ENCODE data around the gene BRAF.
A peak's percentile ranks its signal among the peaks of the same experiment; 100 is the strongest.

BRAF gene

DNA sequence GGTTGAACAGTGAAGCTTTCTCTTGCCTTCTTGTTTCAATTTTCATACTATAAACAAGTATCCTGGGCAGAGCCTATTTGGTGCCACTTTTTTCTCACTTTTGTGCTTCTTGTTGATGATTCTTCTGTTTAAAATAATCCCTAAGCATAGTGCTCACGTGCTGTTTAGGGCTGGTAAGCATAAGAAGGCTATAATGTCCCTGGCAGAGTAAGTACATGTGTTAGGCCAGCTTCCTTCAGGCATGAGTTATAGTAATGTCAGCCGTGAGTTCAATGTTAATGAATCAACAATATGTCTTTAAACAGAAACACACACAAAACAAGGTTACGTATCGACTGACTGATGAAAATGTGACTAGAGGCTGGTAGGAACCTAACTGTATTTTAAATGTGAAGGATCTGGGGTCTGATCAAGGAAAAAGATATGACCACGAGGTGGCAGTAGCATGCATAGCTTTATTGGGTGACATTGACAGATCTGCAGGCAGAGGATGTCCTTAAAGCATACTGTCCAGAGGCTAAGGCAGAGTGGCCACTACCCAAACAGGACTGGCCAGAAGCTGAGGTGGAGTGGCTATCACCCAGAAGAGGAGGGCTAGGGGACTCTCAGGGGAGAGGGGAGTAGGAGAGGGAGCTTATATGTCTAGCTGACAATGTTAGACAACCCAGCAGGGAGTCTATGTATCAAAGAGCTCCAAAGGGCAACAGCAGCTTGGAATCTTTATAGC is 113.7 kb downstream of the BRAF start:
- H3K9me2 ChIP-seq (ENCODE audit: low read depth, low read length) = no peaks in the 10 kb centered on the region
- no peak overlapping the region for H3K27ac ChIP-seq (ENCODE audit: low read depth, low read length, poor library complexity, severe bottlenecking)
- H3K27me3 ChIP-seq (ENCODE audit: insufficient read depth, low read length) = no peaks in the 10 kb centered on the region
- H3K4me2 ChIP-seq (ENCODE audit: low read length) = no peak overlapping the region
- no peaks in the 10 kb centered on the region for H4K20me1 ChIP-seq (ENCODE audit: insufficient read depth, low read length)
- H3K36me3 ChIP-seq (ENCODE audit: insufficient read depth, low read length) = peaks cover 2% of the 10 kb centered on the region; the same call in 1 of the 2 replicates
- no peak overlapping the region for H3K9ac ChIP-seq (ENCODE audit: low read length)
- no peaks in the 10 kb centered on the region for H3K4me1 ChIP-seq (ENCODE audit: insufficient read depth, low read length, severe bottlenecking)
- H3K9me3 ChIP-seq (ENCODE audit: low read length) = no peaks in the 10 kb centered on the region
- no peak overlapping the region for H3K4me3 ChIP-seq (ENCODE audit: low read depth, low read length, poor library complexity, severe bottlenecking)
- TF ChIP-seq, protein P1, sequence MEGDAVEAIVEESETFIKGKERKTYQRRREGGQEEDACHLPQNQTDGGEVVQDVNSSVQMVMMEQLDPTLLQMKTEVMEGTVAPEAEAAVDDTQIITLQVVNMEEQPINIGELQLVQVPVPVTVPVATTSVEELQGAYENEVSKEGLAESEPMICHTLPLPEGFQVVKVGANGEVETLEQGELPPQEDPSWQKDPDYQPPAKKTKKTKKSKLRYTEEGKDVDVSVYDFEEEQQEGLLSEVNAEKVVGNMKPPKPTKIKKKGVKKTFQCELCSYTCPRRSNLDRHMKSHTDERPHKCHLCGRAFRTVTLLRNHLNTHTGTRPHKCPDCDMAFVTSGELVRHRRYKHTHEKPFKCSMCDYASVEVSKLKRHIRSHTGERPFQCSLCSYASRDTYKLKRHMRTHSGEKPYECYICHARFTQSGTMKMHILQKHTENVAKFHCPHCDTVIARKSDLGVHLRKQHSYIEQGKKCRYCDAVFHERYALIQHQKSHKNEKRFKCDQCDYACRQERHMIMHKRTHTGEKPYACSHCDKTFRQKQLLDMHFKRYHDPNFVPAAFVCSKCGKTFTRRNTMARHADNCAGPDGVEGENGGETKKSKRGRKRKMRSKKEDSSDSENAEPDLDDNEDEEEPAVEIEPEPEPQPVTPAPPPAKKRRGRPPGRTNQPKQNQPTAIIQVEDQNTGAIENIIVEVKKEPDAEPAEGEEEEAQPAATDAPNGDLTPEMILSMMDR (IDR thresholded peaks at IDR 0.05; ENCODE audit: low read length) = peak; percentile 95
- no peak for TF ChIP-seq EZH2 (IDR thresholded peaks at IDR 0.05; ENCODE audit: borderline replicate concordance, low read length)
- H3F3A ChIP-seq (ENCODE audit: insufficient read depth, low read length) = peaks cover 4% of the 10 kb centered on the region; the same call in 1 of the 2 replicates
- no peak overlapping the region for H2AFZ ChIP-seq (ENCODE audit: low read length)
- no peaks in the 10 kb centered on the region for H3K79me2 ChIP-seq (ENCODE audit: insufficient read depth, low read length)

DNA sequence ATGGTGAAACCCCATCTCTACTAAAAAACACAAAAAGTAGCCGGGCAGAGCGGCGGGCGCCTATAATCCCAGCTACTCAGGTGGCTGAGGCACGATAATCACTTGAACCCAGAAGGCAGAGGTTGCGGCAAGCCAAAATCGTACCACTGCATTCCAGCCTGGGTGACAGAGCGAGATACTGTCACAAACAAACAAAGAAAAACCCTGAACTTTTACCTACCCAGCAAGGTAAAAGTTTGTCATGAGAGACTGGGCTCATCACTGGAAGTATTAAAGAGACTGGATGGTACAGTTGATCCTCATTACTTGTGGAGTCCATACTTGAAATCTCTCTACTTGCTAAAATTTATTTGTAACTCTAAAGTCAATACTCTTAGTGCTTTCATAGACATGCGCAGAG is 114.3 kb downstream of the BRAF start:
- H3K4me3 ChIP-seq (ENCODE audit: low read depth, low read length, poor library complexity, severe bottlenecking) = no peak overlapping the region
- H3K79me2 ChIP-seq (ENCODE audit: insufficient read depth, low read length) = no peaks in the 10 kb centered on the region
- 0 out of 2 replicates have a peak, but pooled peaks cover 2% of the 10 kb centered on the region for H3K36me3 ChIP-seq (ENCODE audit: insufficient read depth, low read length)
- H3K9me2 ChIP-seq (ENCODE audit: low read depth, low read length) = no peaks in the 10 kb centered on the region
- H3K4me2 ChIP-seq (ENCODE audit: low read length) = no peak overlapping the region
- no peaks in the 10 kb centered on the region for H3K27me3 ChIP-seq (ENCODE audit: insufficient read depth, low read length)
- no peaks in the 10 kb centered on the region for H4K20me1 ChIP-seq (ENCODE audit: insufficient read depth, low read length)
- no peaks in the 10 kb centered on the region for H3K9me3 ChIP-seq (ENCODE audit: low read length)
- no peaks in the 10 kb centered on the region for H3K4me1 ChIP-seq (ENCODE audit: insufficient read depth, low read length, severe bottlenecking)
- no peak overlapping the region for H2AFZ ChIP-seq (ENCODE audit: low read length)
- H3F3A ChIP-seq (ENCODE audit: insufficient read depth, low read length) = peaks cover 4% of the 10 kb centered on the region; the same call in 1 of the 2 replicates
- TF ChIP-seq, protein P1 (IDR thresholded peaks at IDR 0.05; ENCODE audit: low read length) = no peak
- TF ChIP-seq EZH2 (IDR thresholded peaks at IDR 0.05; ENCODE audit: borderline replicate concordance, low read length) = no peak
- H3K27ac ChIP-seq (ENCODE audit: low read depth, low read length, poor library complexity, severe bottlenecking) = no peak overlapping the region
- no peak overlapping the region for H3K9ac ChIP-seq (ENCODE audit: low read length)

GRCh38 chr7:140778975-140779374 is 145.8 kb downstream of the BRAF start:
- Histone ChIP-seq H3K27me3 (ENCODE audit: insufficient read depth, low read length) (no peaks in the 10 kb centered on the region), H3K36me3 (ENCODE audit: insufficient read depth, low read length) (peaks cover 63% of the 10 kb centered on the region; the same call in 1 of the 2 replicates), H3K4me2 (ENCODE audit: low read length) (no peak overlapping the region), H4K20me1 (ENCODE audit: insufficient read depth, low read length) (no peaks in the 10 kb centered on the region), H3F3A (ENCODE audit: insufficient read depth, low read length) (no peaks in the 10 kb centered on the region), H3K4me1 (ENCODE audit: insufficient read depth, low read length, severe bottlenecking) (no peaks in the 10 kb centered on the region), H3K27ac (ENCODE audit: low read depth, low read length, poor library complexity, severe bottlenecking) (no peak overlapping the region), H3K9ac (ENCODE audit: low read length) (no peak overlapping the region), H2AFZ (ENCODE audit: low read length) (no peak overlapping the region), H3K4me3 (ENCODE audit: low read depth, low read length, poor library complexity, severe bottlenecking) (no peak overlapping the region), H3K79me2 (ENCODE audit: insufficient read depth, low read length) (no peaks in the 10 kb centered on the region), H3K9me2 (ENCODE audit: low read depth, low read length) (no peaks in the 10 kb centered on the region), H3K9me3 (ENCODE audit: low read length) (no peaks in the 10 kb centered on the region)
- no peak for TF ChIP-seq EZH2 (IDR thresholded peaks at IDR 0.05; ENCODE audit: borderline replicate concordance, low read length)
- TF ChIP-seq, protein P1 (IDR thresholded peaks at IDR 0.05; ENCODE audit: low read length) = no peak

Data from OCI-LY1 (cell line).